ENCODE data around the gene PLA2G2C.
A peak's percentile ranks its signal among the peaks of the same experiment; 100 is the strongest.

The PLA2G2C gene

GRCh38 chr1:20187813-20188454 is 1.6 kb upstream of the PLA2G2C start:
- H3K4me1 Mint-ChIP-seq, result peaks cover 54% of the 10 kb centered on the region
- H3K27ac Mint-ChIP-seq (ENCODE audit: low read depth), result no peak overlapping the region
- H3K9me3 Mint-ChIP-seq, result no peaks in the 10 kb centered on the region
- no peak for ATAC-seq (replicated peaks; ENCODE audit: extremely low read depth, poor library complexity, severe bottlenecking)
- DNase-seq (ENCODE audit: low spot score in 2 of 2), result no peak
- peak overlapping the region; percentile 75 for H3K4me3 Mint-ChIP-seq
- H3K36me3 Mint-ChIP-seq (ENCODE audit: insufficient read depth), result peaks cover 1% of the 10 kb centered on the region
- peaks cover 12% of the 10 kb centered on the region for H3K27me3 Mint-ChIP-seq

GRCh38 chr1:20187103-20187812 is 940 bp upstream of the PLA2G2C start:
- no peak for DNase-seq (ENCODE audit: low spot score in 2 of 2)

DNA sequence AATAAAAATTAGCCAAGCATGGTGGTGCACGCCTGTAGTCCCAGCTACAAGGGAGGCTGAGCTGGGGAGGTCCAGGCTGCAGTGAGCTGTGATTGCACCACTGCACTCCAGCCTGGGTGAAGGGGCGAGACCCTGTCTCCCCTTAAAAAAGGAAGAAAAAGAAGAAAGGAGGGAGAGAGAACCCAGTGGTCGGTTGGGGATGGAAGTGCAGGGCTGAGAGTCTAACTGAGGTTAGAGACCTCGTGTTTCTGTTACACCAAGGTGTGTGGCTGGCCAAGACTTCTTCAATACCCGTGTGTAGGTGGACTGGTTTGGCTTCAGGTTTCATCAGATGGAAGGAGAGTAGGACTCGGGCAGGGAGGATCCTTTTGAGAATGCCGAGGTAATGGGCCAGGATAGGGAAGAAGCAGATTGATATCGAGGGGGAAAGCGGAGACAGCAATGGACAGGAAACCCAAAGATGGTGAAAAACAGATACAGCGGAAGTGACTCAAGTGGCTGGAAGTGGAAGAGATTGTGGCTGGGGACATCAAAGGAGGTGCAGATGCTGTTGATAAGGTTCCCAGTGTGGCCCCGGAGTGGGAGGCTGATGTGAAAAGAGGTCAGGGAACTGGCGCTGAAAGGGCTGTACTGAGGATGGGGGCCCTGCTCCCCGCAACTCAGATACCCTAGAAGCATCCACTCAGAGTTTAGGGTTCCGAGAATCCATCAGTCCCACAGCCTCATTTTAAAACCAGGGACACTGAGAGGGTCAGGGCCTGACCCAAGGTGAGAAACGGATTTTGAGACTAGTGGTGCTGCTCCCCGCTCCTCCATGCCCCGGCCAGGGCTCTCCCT is 1.1 kb downstream of the PLA2G2C start:
- ATAC-seq (replicated peaks; ENCODE audit: extremely low read depth, poor library complexity, severe bottlenecking) (peak; percentile 83), DNase-seq (ENCODE audit: low spot score in 2 of 2) (peak in 1 of 2 donors; percentile 36)
- peaks cover under 1% of the 10 kb centered on the region for H3K9me3 Mint-ChIP-seq
- H3K4me1 Mint-ChIP-seq, result peaks cover 54% of the 10 kb centered on the region
- peaks cover 1% of the 10 kb centered on the region for H3K36me3 Mint-ChIP-seq (ENCODE audit: insufficient read depth)
- peak overlapping the region; percentile 71 for H3K27ac Mint-ChIP-seq (ENCODE audit: low read depth)
- H3K4me3 Mint-ChIP-seq, result peak overlapping the region; percentile 75
- H3K27me3 Mint-ChIP-seq, result peaks cover 12% of the 10 kb centered on the region

More at GRCh38 chr1:20187103-20187812, 940 bp upstream of the PLA2G2C start:
- peaks cover 1% of the 10 kb centered on the region for H3K36me3 Mint-ChIP-seq (ENCODE audit: insufficient read depth)
- H3K9me3 Mint-ChIP-seq, result no peaks in the 10 kb centered on the region
- peak overlapping the region; percentile 41 for H3K27ac Mint-ChIP-seq (ENCODE audit: low read depth)
- peak overlapping the region; percentile 75 for H3K4me3 Mint-ChIP-seq
- H3K4me1 Mint-ChIP-seq, result peaks cover 54% of the 10 kb centered on the region
- ATAC-seq (replicated peaks; ENCODE audit: extremely low read depth, poor library complexity, severe bottlenecking), result peak; percentile 44
- peaks cover 12% of the 10 kb centered on the region for H3K27me3 Mint-ChIP-seq

- ATAC-seq (replicated peaks; ENCODE audit: extremely low read depth, poor library complexity, severe bottlenecking) (no peak), DNase-seq (ENCODE audit: low spot score in 2 of 2) (no peak)
- peaks cover 8% of the 10 kb centered on the region for H3K9me3 Mint-ChIP-seq
- H3K27me3 Mint-ChIP-seq, result peaks cover 12% of the 10 kb centered on the region
- H3K36me3 Mint-ChIP-seq (ENCODE audit: insufficient read depth), result peaks cover 1% of the 10 kb centered on the region
- peak overlapping the region; percentile 75 for H3K4me3 Mint-ChIP-seq
- H3K4me1 Mint-ChIP-seq, result peaks cover 60% of the 10 kb centered on the region
- H3K27ac Mint-ChIP-seq (ENCODE audit: low read depth), result peak overlapping the region; percentile 71
These were observed 1.8 kb downstream of the PLA2G2C start for GRCh38 chr1:20184481-20184900.

- no peak for DNase-seq (ENCODE audit: low spot score in 2 of 2)
- Mint-ChIP-seq H3K36me3 (ENCODE audit: insufficient read depth) (peaks cover 1% of the 10 kb centered on the region), H3K4me3 (no peak overlapping the region), H3K9me3 (peaks cover 11% of the 10 kb centered on the region), H3K27me3 (peaks cover 4% of the 10 kb centered on the region), H3K4me1 (peaks cover 60% of the 10 kb centered on the region), H3K27ac (ENCODE audit: low read depth) (peak overlapping the region; percentile 71)
- ATAC-seq (replicated peaks; ENCODE audit: extremely low read depth, poor library complexity, severe bottlenecking), result no peak
These were observed 2.6 kb downstream of the PLA2G2C start for GRCh38 chr1:20183616-20184271.

GRCh38 chr1:20183035-20183434 is 3.3 kb downstream of the PLA2G2C start:
- H3K4me1 Mint-ChIP-seq, result peaks cover 53% of the 10 kb centered on the region
- peaks cover 11% of the 10 kb centered on the region for H3K9me3 Mint-ChIP-seq
- no peak overlapping the region for H3K27ac Mint-ChIP-seq (ENCODE audit: low read depth)
- H3K36me3 Mint-ChIP-seq (ENCODE audit: insufficient read depth), result peaks cover 1% of the 10 kb centered on the region
- ATAC-seq (replicated peaks; ENCODE audit: extremely low read depth, poor library complexity, severe bottlenecking) (no peak), DNase-seq (ENCODE audit: low spot score in 2 of 2) (no peak)
- H3K27me3 Mint-ChIP-seq, result no peaks in the 10 kb centered on the region
- no peak overlapping the region for H3K4me3 Mint-ChIP-seq

DNA sequence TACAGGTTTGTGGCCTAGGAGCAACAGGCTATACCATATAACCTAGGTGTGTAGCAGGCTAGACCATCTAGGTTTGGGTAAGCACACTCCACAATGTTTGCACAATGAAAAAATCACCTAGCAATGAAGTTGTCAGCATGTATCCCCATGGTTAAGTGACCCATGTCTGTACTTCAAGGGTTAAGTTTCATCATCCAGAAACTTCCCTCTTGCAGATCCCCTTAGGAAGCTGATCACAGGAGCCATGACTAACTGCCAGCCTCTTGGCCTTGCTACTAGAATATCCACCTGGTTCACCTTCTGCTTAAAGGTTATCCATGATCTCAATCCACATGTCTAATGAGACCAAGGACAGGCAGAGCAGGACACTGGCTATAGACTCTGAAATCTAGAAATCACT is 3.9 kb downstream of the PLA2G2C start:
- no peak overlapping the region for H3K27ac Mint-ChIP-seq (ENCODE audit: low read depth)
- no peak overlapping the region for H3K4me3 Mint-ChIP-seq
- H3K36me3 Mint-ChIP-seq (ENCODE audit: insufficient read depth), result peaks cover 1% of the 10 kb centered on the region
- peaks cover 11% of the 10 kb centered on the region for H3K9me3 Mint-ChIP-seq
- ATAC-seq (replicated peaks; ENCODE audit: extremely low read depth, poor library complexity, severe bottlenecking), result no peak
- peaks cover 46% of the 10 kb centered on the region for H3K4me1 Mint-ChIP-seq
- DNase-seq (ENCODE audit: low spot score in 2 of 2), result no peak
- no peaks in the 10 kb centered on the region for H3K27me3 Mint-ChIP-seq

- no peaks in the 10 kb centered on the region for H3K27me3 Mint-ChIP-seq
- no peak overlapping the region for H3K27ac Mint-ChIP-seq (ENCODE audit: low read depth)
- DNase-seq (ENCODE audit: low spot score in 2 of 2), result no peak
- ATAC-seq (replicated peaks; ENCODE audit: extremely low read depth, poor library complexity, severe bottlenecking), result no peak
- no peak overlapping the region for H3K4me3 Mint-ChIP-seq
- peaks cover 11% of the 10 kb centered on the region for H3K9me3 Mint-ChIP-seq
- H3K4me1 Mint-ChIP-seq, result peaks cover 32% of the 10 kb centered on the region
- peaks cover 1% of the 10 kb centered on the region for H3K36me3 Mint-ChIP-seq (ENCODE audit: insufficient read depth)
These were observed 5.5 kb downstream of the PLA2G2C start for GRCh38 chr1:20180844-20181207.

DNA sequence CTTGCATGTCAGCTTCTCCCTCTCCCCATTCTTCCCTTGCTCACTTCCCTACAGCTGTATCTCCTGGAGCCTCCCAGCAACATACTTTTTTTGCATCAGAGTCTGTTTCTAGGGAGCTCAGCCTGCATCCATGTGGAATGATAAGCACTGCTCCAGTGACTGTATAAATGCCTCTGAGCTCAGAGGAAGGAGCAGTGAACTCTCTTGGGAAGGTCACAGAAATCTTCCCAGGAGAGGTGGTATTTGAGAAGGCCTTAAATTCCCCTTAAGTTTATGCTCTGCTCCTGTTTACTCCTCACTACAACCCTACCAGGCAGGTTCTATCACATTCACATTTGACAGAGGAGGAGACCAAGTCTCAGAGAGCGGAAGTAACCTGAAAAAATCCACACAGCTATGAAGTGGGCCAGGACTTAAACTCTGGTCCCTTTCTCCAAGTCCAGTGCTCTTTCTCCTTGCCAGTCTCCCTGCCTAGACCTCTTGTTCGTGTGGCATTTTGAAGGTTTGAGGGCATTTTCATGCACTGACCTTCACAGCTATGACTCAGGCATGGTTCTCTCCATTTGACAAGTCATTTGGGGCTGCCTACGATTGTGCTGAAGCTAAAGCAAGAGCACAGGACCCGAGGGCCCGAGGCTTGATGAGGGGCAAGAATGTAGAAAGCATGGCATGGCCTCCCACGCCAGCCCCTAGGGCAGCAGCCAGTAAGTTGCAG is 6.0 kb downstream of the PLA2G2C start:
- peak overlapping the region; percentile 29 for H3K27ac Mint-ChIP-seq (ENCODE audit: low read depth)
- DNase-seq (ENCODE audit: low spot score in 2 of 2), result no peak
- no peak for ATAC-seq (replicated peaks; ENCODE audit: extremely low read depth, poor library complexity, severe bottlenecking)

GRCh38 chr1:20179371-20180128 is 6.8 kb downstream of the PLA2G2C start:
- Mint-ChIP-seq H3K27me3 (no peaks in the 10 kb centered on the region), H3K9me3 (peaks cover 11% of the 10 kb centered on the region), H3K4me3 (no peak overlapping the region), H3K27ac (ENCODE audit: low read depth) (peak overlapping the region; percentile 29), H3K36me3 (ENCODE audit: insufficient read depth) (no peaks in the 10 kb centered on the region), H3K4me1 (peaks cover 22% of the 10 kb centered on the region)
- ATAC-seq (replicated peaks; ENCODE audit: extremely low read depth, poor library complexity, severe bottlenecking) (no peak), DNase-seq (ENCODE audit: low spot score in 2 of 2) (no peak)

More for the DNA sequence above, 6.0 kb downstream of the PLA2G2C start:
- Mint-ChIP-seq H3K4me3 (no peak overlapping the region), H3K4me1 (peaks cover 29% of the 10 kb centered on the region), H3K9me3 (peaks cover 11% of the 10 kb centered on the region), H3K27me3 (no peaks in the 10 kb centered on the region), H3K36me3 (ENCODE audit: insufficient read depth) (peaks cover under 1% of the 10 kb centered on the region)

DNA sequence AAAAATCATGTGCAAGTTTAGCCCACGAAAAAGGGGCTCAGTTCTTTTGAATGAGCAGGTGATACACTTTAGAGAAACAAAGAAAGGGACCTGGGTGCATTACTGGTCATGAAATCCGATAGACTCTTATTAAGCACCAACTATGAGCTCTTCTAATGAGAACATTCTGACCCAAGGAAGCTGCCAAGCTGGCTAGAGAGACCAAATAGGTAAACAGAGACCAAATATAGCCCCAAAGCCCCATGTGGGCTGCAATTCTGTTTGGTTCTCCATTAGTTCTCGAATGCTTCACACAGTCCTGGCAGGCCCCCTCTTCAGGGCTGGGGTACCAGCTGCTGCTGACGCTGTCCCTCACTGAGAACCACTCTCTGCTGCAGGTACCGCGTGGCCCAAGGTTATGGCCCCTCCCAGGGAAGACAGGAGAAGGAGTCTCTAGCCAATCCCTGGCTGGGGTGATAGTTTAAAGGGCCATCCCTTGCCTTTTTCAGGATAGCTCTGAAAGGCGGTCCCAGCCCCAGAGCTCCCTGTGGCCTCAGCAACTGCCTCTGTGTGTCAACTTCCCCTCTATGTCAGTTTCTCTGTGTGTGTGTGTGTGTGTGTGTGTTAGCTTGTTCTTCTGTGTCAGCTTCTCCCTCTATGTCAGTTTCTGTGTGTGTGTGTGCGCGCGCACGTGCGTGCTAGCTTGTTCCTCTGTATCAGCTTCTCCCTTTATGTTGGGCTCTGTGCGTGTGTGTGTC is 7.5 kb downstream of the PLA2G2C start:
- peaks cover 18% of the 10 kb centered on the region for H3K4me1 Mint-ChIP-seq
- DNase-seq (ENCODE audit: low spot score in 2 of 2), result no peak
- peak overlapping the region; percentile 17 for H3K27ac Mint-ChIP-seq (ENCODE audit: low read depth)
- peaks cover 11% of the 10 kb centered on the region for H3K9me3 Mint-ChIP-seq
- no peak for ATAC-seq (replicated peaks; ENCODE audit: extremely low read depth, poor library complexity, severe bottlenecking)
- H3K36me3 Mint-ChIP-seq (ENCODE audit: insufficient read depth), result no peaks in the 10 kb centered on the region
- no peak overlapping the region for H3K4me3 Mint-ChIP-seq
- H3K27me3 Mint-ChIP-seq, result no peaks in the 10 kb centered on the region

Data from central memory CD8-positive, alpha-beta T cell (primary cell).